T-helper 1 cell (primary cell): ENCODE results near the gene TP53TG5.

Experiments used
- DNase-seq, 5 donors: peaks; one replicate each; pipeline ENCODE4 v3.0.0-alpha.2; 2012 to 2020
- total RNA-seq, 4 donors: gene quantifications; one replicate each; lab custom pipeline; 2026; lab: John Stamatoyannopoulos, UW

The TP53TG5 gene
- total RNA-seq, result 0.23 to 2.9 (median 0.39) reads per million in 4 donors

DNA sequence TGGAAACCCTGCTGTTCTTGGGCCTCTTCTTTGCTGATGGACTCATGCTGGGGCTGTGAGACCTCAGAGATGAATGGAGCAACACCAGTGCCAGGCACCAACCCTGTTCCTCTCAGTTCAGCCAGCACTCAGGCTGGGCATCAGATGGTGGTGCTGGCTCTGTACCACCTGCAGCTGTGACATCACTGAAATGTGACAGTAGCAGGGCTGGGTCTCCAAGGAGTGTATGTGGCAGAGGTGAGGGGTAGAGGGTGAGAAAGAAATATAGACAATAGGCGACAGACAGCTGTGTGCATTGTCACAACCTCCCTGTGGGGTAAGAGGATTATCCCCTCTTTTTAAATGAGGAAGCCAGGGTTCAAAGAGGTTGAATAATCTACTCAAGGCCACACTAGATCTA is at the start of gene TP53TG5:
Gene TP53TG5 (minus strand): TSS at position 135 of the 400 bp plus-strand sequence. CDS start 89 bp downstream, at position 46.
- DNase-seq, result no peak

DNA sequence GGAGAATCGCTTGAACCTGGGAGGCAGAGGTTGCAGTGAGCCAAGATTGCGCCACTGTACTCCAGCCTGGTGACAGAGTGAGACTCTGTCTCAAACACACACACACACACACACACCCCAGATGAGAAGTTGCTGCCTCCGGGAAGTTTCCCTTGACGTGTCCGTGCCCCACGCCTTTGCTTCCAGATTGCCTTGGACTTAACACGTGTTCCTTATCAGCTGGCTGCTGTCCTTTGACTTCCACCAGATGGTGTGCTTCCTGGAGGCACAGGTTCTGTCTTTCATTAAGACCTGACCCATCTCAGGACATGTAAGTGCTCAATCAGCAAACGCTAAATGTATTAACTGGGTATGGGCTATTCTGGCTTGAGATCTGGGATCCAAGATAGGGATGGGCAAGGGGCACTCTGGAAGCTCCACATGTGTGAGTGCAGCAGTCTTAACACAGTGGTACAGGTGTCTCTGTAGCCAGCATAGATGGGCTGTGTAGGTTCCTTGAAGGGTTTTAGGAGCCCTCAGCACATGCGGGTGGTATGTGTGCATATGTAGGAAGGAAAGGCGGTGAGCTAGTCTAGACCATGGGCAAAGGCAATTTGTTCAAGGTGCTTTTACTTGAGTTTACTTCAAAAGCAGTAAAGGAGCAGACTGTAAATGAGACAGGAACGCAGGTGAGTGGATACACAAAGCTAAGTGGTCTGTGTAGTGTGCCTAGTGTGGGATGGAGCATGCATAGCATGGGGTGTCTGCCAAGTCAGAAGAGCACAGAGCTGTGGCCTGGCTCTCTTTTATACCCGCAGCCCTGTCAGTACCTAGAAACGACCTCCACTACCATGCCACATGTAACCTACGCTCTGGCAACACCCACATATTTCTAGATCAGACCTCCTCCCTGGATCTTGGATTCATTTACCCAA is 49.4 kb upstream of the TP53TG5 start:
- no peak for DNase-seq

DNA sequence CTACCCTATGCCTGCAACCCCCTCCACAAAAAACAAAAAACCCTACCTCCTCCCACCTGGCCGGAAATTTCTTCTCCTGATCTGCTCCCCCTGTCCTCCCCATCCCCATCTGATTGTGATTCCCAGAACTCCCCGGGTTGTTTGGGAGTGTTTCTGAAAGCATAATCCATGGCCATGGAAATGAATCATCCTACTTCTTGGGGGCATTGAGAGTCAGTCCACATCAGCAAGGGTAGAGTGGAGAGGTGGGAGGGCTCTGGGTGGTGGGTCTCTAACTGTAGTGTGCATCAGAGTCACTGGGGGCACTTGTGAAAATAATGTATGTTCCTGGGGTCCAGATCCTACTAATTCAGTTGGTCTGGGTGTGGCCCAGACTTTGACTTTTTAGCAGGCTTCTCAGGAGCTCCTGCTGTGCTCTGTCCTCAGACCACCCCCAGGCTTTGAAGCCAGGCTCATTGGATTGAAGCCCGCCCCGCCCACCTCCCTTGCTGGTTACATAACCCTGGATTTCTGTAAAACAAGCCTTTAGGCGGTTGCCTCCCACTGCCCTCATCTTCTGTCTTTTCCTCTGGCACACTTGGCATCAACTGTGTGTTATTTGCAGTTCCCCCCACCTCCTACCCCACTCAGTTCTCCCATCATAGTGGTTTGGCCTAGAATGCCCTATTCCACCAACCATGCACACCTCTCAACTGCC is 48.3 kb upstream of the TP53TG5 start:
- DNase-seq, result no peak

DNA sequence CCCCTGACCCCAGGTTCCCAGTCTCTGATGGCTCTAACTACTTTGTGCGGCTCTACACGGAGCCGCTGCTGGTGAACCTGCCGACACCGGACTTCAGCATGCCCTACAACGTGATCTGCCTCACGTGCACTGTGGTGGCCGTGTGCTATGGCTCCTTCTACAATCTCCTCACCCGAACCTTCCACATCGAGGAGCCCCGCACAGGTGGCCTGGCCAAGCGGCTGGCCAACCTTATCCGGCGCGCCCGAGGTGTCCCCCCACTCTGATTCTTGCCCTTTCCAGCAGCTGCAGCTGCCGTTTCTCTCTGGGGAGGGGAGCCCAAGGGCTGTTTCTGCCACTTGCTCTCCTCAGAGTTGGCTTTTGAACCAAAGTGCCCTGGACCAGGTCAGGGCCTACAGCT is 47.4 kb upstream of the TP53TG5 start:
- DNase-seq, result no peak

DNA sequence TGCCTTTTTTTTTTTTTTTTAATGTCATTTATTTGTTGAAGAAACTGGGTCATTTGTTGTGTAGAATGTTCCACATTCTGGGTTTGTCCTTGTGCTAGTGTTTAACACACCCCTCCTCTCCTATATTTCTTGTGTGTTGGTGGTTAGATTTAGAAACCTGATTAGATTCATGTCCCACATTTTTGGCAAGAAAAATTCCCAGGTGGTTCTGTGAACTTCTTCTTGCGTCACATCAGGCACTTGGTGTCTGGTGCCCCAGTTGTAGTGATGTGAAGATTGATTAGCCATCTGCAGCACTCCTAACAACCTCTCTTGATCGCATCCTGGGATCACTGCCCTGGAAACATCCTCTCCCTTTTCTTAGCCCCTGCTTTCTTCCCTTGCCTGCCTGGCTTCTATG is 45.6 kb upstream of the TP53TG5 start:
- no peak for DNase-seq

DNA sequence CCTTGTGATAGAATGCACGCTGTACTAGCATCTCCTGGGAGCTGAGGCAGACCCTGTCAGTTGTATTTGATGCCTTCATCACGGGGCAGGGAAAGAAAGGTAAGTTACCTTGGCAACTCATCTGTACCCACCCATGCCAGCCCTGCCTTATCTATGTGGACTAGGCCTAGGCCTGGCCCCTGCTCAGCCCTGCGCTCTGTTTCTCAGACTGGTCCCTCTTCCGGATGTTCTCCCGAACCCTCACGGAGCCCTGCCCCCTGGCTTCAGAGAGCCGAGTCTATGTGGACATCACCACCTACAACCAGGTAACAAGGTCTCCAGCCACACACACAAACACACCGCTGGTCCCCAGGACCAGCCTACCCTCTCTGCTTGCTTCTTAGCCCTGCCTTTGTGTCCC is 42.0 kb upstream of the TP53TG5 start:
- DNase-seq, result no peak

DNA sequence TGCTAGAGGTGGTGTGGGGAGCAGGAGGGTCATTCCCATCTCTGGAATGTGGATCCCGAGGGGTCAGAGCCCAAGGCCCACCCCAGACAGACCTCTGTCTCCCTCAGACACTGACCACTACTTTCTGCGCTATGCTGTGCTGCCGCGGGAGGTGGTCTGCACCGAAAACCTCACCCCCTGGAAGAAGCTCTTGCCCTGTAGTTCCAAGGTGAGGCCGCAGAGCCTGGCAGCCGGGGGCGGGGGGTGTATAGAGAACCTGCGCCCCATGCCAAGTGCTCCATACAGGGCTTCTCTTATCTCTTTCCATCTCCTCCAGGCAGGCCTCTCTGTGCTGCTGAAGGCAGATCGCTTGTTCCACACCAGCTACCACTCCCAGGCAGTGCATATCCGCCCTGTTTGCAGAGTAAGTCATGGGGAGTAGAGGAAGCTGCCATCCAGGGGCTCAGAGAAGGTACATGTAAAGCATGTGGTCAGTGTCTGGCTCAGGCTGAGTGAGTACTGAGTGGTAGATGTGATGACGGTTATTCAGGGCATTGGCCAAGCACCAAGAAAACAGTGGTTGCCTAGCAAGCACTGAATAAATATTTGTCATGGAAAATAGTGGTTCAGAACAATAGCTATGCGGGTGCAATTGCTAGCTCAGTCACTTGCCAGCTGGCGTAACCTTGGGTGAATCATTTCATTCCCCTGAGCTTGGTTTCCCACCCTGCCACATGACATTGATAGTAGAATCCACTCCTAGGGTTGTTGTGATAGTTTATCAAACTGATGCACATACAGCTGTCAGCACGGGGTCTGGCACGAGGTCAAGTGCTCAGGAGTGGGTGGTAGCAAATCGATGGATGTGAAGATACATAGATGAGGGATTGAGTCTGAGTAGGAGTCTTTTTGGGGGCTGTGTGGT is 41.3 kb upstream of the TP53TG5 start:
- no peak for DNase-seq

DNA sequence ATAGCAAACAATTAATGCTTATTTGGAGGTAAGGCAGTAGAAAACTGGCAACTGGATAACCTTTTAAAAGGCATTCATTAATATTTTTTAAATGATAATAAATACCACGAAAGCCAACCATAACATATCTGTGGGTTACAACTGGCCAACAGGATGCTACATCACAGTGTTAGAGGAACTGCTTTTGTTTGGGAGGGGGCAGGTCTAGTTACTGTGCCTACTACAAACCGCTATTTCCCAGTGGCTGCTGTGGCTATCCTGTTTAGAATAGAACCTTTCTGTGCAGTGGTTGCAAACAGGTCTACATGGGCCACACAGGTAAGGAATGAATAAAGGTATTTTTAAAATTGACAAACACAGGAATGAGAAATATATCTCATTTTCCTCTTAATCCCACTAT is 38.8 kb upstream of the TP53TG5 start:
- DNase-seq, result no peak

DNA sequence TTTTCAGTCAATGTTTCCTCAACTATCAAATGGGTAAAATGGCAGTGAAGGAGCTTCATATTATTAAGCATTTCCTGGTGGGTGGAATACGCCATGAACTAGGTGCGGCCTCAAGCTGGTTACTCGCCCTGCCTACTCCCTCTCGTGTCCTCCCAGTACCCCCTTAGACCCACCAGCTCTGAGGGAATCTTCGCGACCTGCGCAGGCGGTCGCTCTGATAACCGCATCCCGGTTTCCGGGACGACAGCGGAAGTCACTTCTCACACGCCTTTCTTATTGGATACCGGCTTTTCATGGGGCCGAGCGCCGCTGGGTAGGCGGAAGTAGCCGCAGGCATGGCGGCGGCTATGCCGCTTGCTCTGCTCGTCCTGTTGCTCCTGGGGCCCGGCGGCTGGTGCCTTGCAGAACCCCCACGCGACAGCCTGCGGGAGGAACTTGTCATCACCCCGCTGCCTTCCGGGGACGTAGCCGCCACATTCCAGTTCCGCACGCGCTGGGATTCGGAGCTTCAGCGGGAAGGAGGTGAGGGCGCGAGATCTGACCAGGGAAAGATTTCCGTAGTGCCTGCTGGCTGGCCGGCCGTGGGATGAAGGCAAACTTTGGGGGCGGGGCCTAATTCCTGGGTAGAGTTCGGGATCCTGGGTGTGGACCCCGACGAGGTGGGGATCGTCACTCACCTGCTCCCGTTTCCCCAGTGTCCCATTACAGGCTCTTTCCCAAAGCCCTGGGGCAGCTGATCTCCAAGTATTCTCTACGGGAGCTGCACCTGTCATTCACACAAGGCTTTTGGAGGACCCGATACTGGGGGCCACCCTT is 37.9 kb upstream of the TP53TG5 start, which contains the start of gene PIGT:
Gene PIGT (plus strand): TSS at position 320 of the 816 bp plus-strand sequence. CDS start 16 bp downstream, at position 336.
- peak; percentile 76 to 90 (median 87) for DNase-seq

DNA sequence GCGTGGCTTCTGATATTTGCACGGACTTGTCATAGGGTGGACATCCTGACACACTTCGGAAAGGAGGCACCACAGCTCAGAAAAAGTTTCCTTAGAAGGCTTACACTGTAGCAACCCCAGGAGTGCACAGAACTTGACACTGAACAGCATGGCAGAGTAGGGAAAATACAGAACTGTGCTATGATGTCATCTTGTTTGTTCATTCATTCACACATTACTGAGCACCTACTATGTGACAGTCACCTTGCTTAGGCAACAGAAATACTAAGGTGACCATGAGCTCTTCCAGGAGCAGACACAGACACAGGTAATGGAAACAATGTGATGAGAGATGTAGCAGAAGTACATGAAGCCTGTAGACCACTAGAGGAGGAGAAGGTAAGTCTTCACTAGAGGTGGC is 35.4 kb upstream of the TP53TG5 start:
- DNase-seq, result no peak

DNA sequence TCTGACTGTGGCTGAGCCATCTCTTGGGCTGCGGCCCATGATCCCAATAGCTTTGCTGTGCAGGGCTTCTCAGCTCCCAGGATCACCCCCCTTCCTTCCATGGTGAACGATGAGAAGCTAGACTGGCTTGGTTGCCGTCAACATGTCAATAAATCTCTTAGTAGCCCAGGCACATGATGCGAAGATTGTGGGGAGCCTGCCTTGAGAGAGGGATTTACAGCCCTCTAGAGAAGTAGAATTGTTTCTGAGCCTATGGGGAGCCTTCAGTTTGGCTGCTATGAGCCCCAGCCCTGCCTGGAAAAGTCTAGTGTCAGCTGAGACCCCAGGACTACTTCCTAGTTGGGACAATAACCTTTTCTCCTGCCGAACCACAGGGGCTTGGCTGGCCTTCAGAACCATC is 34.5 kb upstream of the TP53TG5 start:
- no peak for DNase-seq

DNA sequence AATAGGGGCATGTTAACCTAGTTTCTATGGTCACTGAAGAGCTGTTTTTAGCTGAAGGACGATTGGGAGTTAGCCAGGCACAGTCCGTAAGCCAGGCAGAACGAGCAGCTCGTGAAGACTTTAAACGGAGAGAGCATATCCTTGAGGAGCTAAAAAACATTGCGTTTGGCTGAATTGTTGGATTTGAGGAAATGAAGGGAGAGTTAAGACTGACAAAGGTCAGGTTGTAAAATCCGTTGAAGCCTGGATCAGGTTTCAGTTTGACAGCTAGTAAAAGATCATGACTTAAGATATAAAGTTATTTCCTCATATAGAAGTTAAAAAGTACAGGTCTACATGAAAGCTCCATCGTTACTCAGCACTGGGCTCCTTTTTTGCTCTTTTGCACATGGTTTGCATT is 32.8 kb upstream of the TP53TG5 start:
- DNase-seq, result no peak

DNA sequence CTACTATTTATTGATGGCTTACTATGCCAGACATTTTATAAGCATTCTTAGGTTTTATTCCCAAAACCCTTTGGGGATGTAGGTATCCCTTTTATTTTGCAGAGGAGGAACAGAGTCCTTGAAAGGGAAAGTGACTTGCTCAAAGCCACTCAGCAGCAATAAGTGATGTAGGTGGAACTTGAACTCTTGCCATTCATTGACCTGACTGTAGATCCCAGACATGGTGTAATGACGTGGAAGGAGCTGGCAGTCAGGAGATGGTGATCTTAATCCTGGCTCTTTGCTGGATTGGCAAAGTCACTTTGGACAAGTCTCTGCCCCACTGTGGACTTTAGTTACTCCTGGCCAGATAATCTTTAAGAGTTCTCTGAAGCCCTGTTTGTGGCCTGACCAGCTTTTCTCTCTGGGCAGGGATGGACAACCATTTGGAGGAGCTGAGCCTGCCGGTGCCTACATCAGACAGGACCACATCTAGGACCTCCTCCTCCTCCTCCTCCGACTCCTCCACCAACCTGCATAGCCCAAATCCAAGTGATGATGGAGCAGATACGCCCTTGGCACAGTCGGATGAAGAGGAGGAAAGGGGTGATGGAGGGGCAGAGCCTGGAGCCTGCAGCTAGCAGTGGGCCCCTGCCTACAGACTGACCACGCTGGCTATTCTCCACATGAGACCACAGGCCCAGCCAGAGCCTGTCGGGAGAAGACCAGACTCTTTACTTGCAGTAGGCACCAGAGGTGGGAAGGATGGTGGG is 31.6 kb upstream of the TP53TG5 start:
- no peak for DNase-seq

DNA sequence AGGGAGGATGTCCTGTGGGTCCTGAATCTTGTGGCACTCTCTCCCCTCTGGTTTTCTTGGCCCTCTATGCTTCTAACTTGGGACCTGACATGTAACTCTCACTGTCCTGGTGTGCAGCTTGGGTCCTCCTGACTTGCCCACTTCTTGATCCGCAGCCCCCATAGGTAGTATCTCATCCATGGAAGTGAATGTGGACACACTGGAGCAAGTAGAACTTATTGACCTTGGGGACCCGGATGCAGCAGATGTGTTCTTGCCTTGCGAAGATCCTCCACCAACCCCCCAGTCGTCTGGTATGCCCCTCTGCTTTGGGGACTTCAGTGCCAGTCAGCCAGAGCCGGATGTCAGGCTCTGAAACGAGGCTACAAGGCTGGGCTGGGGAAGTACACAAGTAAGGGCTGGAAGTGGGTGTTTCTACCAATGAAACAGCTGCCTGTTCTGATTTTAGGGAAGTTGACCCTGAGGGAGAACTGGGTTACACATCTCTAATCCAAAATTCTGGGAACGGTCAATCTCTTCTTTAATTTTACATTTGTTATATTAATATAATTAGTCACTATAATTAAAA is 30.6 kb upstream of the TP53TG5 start:
- no peak for DNase-seq

DNA sequence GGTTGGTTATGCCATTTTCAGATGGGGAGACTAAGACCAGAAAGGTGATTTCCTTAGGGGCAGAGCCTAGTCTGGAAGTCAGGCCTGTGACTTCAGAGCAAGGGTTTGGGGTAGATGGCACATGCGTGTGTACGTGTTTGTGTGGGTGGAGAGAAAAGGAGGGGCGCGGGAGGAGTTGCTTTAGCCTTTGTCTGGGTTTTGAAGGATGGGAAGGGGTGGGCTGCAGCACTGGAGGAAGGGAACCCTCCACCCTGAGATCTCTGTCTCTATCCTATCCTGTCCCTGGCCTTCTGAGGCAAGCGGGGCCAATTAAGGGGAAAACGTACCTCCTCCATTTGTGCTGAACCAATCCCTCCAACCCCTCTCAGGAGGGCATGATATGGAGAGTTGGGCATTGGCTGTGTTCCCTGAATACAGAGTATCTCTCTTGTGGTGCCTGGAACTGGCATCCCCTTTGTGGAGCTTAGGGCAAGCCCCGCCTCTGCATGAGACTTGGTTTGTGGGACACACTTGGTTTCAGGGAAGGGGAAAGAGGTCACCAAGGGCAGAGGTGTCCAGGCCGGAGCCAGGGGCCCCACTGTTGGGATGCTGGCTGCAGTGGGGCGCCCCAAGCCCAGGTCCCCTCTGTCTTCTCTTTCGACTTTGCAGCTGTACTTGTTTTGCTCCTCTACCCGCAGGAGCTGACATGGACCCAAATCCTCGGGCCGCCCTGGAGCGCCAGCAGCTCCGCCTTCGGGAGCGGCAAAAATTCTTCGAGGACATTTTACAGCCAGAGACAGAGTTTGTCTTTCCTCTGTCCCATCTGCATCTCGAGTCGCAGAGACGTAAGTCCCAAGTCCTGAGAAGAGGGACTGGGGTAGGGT is 29.9 kb upstream of the TP53TG5 start, which contains the start of gene DBNDD2:
Gene DBNDD2 (plus strand): TSS at position 507 of the 863 bp plus-strand sequence. CDS start 179 bp downstream, at position 686.
- no peak for DNase-seq

DNA sequence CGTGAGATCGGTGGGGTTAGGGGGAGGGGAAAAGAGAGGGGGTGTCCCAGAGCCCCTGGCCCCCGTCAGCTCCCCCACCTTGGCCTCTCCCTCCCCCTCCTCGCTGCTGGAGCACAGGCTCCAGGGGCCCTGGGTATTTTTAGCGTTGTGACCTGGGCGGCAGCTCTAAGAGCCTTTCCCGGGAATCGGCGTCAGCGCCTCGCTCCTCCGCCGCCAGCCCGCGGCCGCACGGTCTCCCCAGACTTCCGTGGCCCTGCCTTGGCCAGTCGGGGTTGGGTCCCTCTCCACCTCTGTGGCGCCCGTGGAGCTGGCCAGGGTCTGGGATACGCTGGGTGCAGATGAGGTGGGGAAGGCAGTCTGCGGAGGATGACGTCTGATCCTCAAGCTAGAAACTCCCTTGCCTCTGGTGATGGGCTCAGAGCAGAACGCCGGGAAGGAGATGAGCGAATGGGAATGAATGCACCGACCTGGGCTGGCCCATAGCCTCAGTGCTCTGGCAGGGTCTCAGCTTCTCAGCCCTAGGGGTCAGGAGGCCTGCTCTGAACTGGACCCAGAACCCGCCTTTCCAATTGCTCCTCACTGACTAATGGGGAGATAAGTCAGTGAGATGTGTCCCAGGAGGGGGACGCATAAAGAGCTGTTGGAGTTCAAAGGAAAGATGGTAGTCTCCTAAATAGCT is 29.1 kb upstream of the TP53TG5 start:
- no peak for DNase-seq

DNA sequence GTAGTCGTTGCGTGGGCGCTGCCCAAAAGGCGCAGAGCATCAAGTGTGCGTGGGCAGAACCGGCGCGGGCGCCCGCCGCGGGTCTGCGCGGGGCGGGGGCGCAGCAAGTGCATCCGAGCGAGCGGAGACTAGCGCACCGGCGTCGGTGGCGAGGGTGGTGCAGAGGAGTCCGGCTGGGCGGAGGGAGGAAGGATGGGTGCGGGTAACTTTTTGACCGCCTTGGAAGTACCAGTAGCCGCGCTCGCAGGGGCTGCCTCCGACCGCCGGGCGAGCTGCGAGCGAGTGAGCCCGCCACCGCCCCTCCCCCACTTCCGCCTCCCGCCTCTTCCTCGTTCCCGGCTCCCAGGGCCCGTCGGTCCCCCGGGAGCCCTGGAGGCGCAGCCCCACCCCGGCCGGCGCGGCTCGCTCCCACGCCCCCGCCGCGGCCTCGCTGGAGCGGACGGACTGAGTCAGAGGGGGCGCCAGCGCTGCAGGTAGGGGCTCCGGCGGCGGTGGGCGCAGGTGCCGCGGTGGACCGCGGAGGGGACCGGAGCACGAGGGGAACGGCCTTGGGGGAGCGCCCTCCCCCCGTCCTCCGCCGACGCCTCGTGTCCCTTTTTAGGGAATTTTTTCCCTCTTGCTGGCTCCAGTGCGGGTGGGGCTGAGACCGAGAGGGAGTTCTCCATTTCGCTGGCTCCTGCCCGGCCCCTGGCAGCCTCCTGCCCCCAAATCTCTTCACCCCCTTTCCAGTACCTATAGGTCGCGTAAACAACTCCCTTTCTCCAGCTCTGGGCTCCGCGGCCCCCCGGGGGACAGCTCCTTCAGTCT is 28.3 kb upstream of the TP53TG5 start:
- peak in 3 of 5 donors; percentile 22 to 45 (median 31) for DNase-seq
